HEK293 (cell line): ENCODE measurements around the gene TMEM72.

Experiments
- CTCF ChIA-PET: fragments of 350-600 bp; formaldehyde crosslinking; extraction: SDS; loops from one replicate; lab custom pipeline; 2021; ENCODE audit warnings: antibody characterized with exemption; lab: Yijun Ruan, JAX
- POLR2A ChIA-PET: fragments of 300-600 bp; formaldehyde crosslinking; extraction: SDS; loops from one replicate; lab custom pipeline; 2020; ENCODE audit warnings: antibody characterized with exemption, inconsistent platforms; lab: Yijun Ruan, JAX
- H3K27ac ChIP-seq: fragments of 200-500 bp; sonication (Bioruptor generic); 2 replicates; pipeline ENCODE4 v1.5.1; 2014; ENCODE audit warnings: low read depth, low read length, control low read depth, inconsistent platforms; ENCODE audit errors: extremely low read depth
- H3K36me3 ChIP-seq, 2 experiments: fragments of 200-500 bp in 1 of 2; sonication (Bioruptor generic) in 1 of 2; 1 replicate in 1 of 2; 2 replicates in 1 of 2; pipeline ENCODE4 v1.5.1; 2014 to 2017; ENCODE audit warnings: inconsistent platforms in 2 of 2, low read length in 2 of 2; ENCODE audit not compliant: control insufficient read depth in 2 of 2, insufficient read depth in 1 of 2
- H3K4me1 ChIP-seq: fragments of 200-500 bp; sonication (Bioruptor generic); 2 replicates; pipeline ENCODE4 v1.5.1; 2014; ENCODE audit warnings: mild to moderate bottlenecking, low read length, inconsistent platforms; ENCODE audit not compliant: control insufficient read depth, insufficient read depth
- H3K4me3 ChIP-seq: 2 replicates; pipeline ENCODE4 v1.5.1; 2011; ENCODE audit warnings: low read depth, mild to moderate bottlenecking, control low read depth, low read length, moderate library complexity
- H3K9me3 ChIP-seq: fragments of 200-500 bp; sonication (Bioruptor generic); 2 replicates; pipeline ENCODE4 v1.5.1; 2014; ENCODE audit warnings: low read depth, low read length, inconsistent platforms; ENCODE audit not compliant: control insufficient read depth, insufficient read depth
- KLF8 ChIP-seq: fragments of 450-650 bp; formaldehyde crosslinking; IDR thresholded peaks from 2 replicates; pipeline ENCODE4 v1.5.1; 2016; ENCODE audit warnings: missing biosample characterization, missing genetic modification characterization
- MYNN ChIP-seq: fragments of 450-650 bp; formaldehyde crosslinking; IDR thresholded peaks from 2 replicates; pipeline ENCODE4 v1.5.1; 2016; ENCODE audit warnings: missing biosample characterization, missing genetic modification characterization, borderline replicate concordance
- PRDM4 ChIP-seq: fragments of 450-650 bp; formaldehyde crosslinking; IDR thresholded peaks from 2 replicates; pipeline ENCODE4 v1.5.1; 2017; ENCODE audit warnings: missing biosample characterization, missing genetic modification characterization
- PRDM6 ChIP-seq: fragments of 450-650 bp; formaldehyde crosslinking; IDR thresholded peaks from 2 replicates; pipeline ENCODE4 v1.5.1; 2017; ENCODE audit warnings: missing biosample characterization, missing genetic modification characterization
- RBAK ChIP-seq: fragments of 450-650 bp; formaldehyde crosslinking; IDR thresholded peaks from 2 replicates; pipeline ENCODE4 v1.5.1; 2016; ENCODE audit warnings: missing biosample characterization, missing genetic modification characterization
- SP7 ChIP-seq: fragments of 450-650 bp; formaldehyde crosslinking; IDR thresholded peaks from 2 replicates; pipeline ENCODE4 v1.5.1; 2016; ENCODE audit warnings: missing biosample characterization, missing genetic modification characterization
- TCF7L2 ChIP-seq: IDR thresholded peaks from 2 replicates; pipeline ENCODE4 v1.6.1; 2011; ENCODE audit warnings: low read depth, mild to moderate bottlenecking, inconsistent platforms, low read length, moderate library complexity, borderline replicate concordance
- ZFP41 ChIP-seq: fragments of 450-650 bp; formaldehyde crosslinking; IDR thresholded peaks from 2 replicates; pipeline ENCODE4 v1.5.1; 2016; ENCODE audit warnings: missing biosample characterization, missing genetic modification characterization, borderline replicate concordance
- ZNF292 ChIP-seq: fragments of 450-650 bp; formaldehyde crosslinking; IDR thresholded peaks from 2 replicates; pipeline ENCODE4 v1.5.1; 2016; ENCODE audit warnings: low read depth, missing biosample characterization, missing genetic modification characterization, borderline replicate concordance
- ZNF580 ChIP-seq: fragments of 450-650 bp; formaldehyde crosslinking; IDR thresholded peaks from 2 replicates; pipeline ENCODE4 v1.5.1; 2016; ENCODE audit warnings: missing biosample characterization, missing genetic modification characterization
- ZSCAN16 ChIP-seq: fragments of 450-650 bp; formaldehyde crosslinking; IDR thresholded peaks from 2 replicates; pipeline ENCODE4 v1.5.1; 2016; ENCODE audit warnings: missing biosample characterization, missing genetic modification characterization
- TF ChIP-seq, protein P1 (sequence below): fragments of 450-650 bp; formaldehyde crosslinking; IDR thresholded peaks from 2 replicates; pipeline ENCODE4 v1.5.1; 2016; ENCODE audit warnings: missing biosample characterization, missing genetic modification characterization
- TF ChIP-seq, protein P2 (sequence below): fragments of 450-650 bp; formaldehyde crosslinking; IDR thresholded peaks from 2 replicates; pipeline ENCODE4 v1.5.1; 2017; ENCODE audit warnings: missing biosample characterization, mild to moderate bottlenecking, missing genetic modification characterization, moderate library complexity

The TMEM72 gene

GRCh38 chr10:44909910-44910309, 1.2 kb upstream of the TMEM72 start (continued):
- TF ChIP-seq, protein P1, sequence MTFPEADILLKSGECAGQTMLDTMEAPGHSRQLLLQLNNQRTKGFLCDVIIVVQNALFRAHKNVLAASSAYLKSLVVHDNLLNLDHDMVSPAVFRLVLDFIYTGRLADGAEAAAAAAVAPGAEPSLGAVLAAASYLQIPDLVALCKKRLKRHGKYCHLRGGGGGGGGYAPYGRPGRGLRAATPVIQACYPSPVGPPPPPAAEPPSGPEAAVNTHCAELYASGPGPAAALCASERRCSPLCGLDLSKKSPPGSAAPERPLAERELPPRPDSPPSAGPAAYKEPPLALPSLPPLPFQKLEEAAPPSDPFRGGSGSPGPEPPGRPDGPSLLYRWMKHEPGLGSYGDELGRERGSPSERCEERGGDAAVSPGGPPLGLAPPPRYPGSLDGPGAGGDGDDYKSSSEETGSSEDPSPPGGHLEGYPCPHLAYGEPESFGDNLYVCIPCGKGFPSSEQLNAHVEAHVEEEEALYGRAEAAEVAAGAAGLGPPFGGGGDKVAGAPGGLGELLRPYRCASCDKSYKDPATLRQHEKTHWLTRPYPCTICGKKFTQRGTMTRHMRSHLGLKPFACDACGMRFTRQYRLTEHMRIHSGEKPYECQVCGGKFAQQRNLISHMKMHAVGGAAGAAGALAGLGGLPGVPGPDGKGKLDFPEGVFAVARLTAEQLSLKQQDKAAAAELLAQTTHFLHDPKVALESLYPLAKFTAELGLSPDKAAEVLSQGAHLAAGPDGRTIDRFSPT (tag by site-specific recombination): no peak
- TF ChIP-seq SP7 (tag by site-specific recombination) (no peak), MYNN (tag by site-specific recombination) (no peak), ZFP41 (tag by site-specific recombination) (no peak), PRDM6 (tag by site-specific recombination) (no peak), ZNF292 (tag by site-specific recombination) (no peak), RBAK (tag by site-specific recombination) (no peak)
- TF ChIP-seq, protein P2, sequence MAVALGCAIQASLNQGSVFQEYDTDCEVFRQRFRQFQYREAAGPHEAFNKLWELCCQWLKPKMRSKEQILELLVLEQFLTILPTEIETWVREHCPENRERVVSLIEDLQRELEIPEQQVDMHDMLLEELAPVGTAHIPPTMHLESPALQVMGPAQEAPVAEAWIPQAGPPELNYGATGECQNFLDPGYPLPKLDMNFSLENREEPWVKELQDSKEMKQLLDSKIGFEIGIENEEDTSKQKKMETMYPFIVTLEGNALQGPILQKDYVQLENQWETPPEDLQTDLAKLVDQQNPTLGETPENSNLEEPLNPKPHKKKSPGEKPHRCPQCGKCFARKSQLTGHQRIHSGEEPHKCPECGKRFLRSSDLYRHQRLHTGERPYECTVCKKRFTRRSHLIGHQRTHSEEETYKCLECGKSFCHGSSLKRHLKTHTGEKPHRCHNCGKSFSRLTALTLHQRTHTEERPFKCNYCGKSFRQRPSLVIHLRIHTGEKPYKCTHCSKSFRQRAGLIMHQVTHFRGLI (tag by site-specific recombination): no peak

GRCh38 chr10:44910602-44911001, 535 bp upstream of the TMEM72 start:
- H3K4me1 ChIP-seq: no peaks in the 10 kb centered on the region
- H3K27ac ChIP-seq: no peak overlapping the region
- CTCF ChIA-PET: interaction anchor here (0.6 to 1.7 kb wide), 2 partner anchors 22 to 84 kb away, joined by 4 to 5 read pairs; no protein-coding TSS in a partner anchor
- H3K36me3 ChIP-seq: no peaks in the 10 kb centered on the region
- POLR2A ChIA-PET: no interaction called here
- H3K9me3 ChIP-seq: no peaks in the 10 kb centered on the region
- H3K4me3 ChIP-seq: no peak overlapping the region
- TF ChIP-seq ZNF580 (tag by site-specific recombination) (no peak), TCF7L2 (no peak), PRDM4 (peak; percentile 85)

DNA sequence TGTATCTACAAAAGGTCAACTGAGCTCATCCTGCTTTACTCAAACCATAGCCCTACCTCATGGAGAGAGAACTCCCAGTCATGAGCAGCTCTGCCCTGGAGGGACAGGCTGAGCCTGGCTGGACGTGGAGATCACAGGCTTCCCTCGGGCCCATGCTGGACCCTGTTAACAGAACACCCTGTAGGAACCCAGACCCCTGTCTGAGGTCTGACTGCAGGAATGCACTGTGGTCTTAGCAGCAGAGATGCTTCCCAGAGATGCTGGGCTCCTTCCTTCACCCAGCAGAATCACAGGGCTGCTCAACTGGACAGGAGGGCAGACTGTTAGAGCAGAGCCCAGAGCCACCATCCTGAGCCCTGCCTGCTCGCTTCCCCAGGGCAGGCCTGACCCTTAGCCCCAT, 814 bp downstream of the TMEM72 start:
- TF ChIP-seq ZSCAN16 (tag by site-specific recombination) (0 out of 2 replicates have a peak, but pooled peaks have one; percentile 28), KLF8 (tag by site-specific recombination) (no peak)
- no peak overlapping the region for H3K4me3 ChIP-seq
- no peaks in the 10 kb centered on the region for H3K9me3 ChIP-seq
- H3K36me3 ChIP-seq: no peaks in the 10 kb centered on the region
- H3K27ac ChIP-seq: no peak overlapping the region
- no peaks in the 10 kb centered on the region for H3K4me1 ChIP-seq
- ChIA-PET POLR2A (no interaction called here), CTCF (no interaction called here)
